Nephron (organoid): ENCODE results near the gene ESYT2.
A peak's percentile ranks its signal among the peaks of the same experiment; 100 is the strongest.
"Not testable (repeated sequence)": the region's sequence is repeated elsewhere in the genome, so short reads cannot be mapped to it uniquely, and the experiment has no call there.

Experiments
- H3K27ac Mint-ChIP-seq, 3 experiments: 2 replicates each; pipeline ENCODE4 v1.8.0; 2020; ENCODE audit warnings: mixed read lengths in 3 of 3, mild to moderate bottlenecking in 2 of 3, moderate library complexity in 1 of 3
- H3K27me3 Mint-ChIP-seq: 2 replicates; pipeline ENCODE4 v1.8.0; 2021; ENCODE audit warnings: low read depth, mild to moderate bottlenecking, moderate library complexity, mixed read lengths
- H3K36me3 Mint-ChIP-seq: 2 replicates; pipeline ENCODE4 v1.8.0; 2020; ENCODE audit warnings: low read depth, mixed read lengths
- H3K4me1 Mint-ChIP-seq: 2 replicates; pipeline ENCODE4 v1.8.0; 2020; ENCODE audit warnings: mixed read lengths
- H3K4me3 Mint-ChIP-seq, 3 experiments: 2 replicates each; pipeline ENCODE4 v1.8.0; 2020; ENCODE audit warnings: mild to moderate bottlenecking in 3 of 3, mixed read lengths in 3 of 3, moderate library complexity in 2 of 3
- H3K9me3 Mint-ChIP-seq: 2 replicates; pipeline ENCODE4 v1.8.0; 2020; ENCODE audit warnings: mixed read lengths
- TF ChIP-seq, protein P1 (sequence below), 3 experiments: fragments of 200-600 bp; sonication (generic); IDR thresholded peaks; one replicate each; pipeline ENCODE4 v1.5.0; 2021; ENCODE audit warnings: antibody characterized with exemption in 3 of 3; ENCODE audit not compliant: unreplicated experiment in 3 of 3

The ESYT2 gene, protein sequence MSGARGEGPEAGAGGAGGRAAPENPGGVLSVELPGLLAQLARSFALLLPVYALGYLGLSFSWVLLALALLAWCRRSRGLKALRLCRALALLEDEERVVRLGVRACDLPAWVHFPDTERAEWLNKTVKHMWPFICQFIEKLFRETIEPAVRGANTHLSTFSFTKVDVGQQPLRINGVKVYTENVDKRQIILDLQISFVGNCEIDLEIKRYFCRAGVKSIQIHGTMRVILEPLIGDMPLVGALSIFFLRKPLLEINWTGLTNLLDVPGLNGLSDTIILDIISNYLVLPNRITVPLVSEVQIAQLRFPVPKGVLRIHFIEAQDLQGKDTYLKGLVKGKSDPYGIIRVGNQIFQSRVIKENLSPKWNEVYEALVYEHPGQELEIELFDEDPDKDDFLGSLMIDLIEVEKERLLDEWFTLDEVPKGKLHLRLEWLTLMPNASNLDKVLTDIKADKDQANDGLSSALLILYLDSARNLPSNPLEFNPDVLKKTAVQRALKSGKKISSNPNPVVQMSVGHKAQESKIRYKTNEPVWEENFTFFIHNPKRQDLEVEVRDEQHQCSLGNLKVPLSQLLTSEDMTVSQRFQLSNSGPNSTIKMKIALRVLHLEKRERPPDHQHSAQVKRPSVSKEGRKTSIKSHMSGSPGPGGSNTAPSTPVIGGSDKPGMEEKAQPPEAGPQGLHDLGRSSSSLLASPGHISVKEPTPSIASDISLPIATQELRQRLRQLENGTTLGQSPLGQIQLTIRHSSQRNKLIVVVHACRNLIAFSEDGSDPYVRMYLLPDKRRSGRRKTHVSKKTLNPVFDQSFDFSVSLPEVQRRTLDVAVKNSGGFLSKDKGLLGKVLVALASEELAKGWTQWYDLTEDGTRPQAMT

DNA sequence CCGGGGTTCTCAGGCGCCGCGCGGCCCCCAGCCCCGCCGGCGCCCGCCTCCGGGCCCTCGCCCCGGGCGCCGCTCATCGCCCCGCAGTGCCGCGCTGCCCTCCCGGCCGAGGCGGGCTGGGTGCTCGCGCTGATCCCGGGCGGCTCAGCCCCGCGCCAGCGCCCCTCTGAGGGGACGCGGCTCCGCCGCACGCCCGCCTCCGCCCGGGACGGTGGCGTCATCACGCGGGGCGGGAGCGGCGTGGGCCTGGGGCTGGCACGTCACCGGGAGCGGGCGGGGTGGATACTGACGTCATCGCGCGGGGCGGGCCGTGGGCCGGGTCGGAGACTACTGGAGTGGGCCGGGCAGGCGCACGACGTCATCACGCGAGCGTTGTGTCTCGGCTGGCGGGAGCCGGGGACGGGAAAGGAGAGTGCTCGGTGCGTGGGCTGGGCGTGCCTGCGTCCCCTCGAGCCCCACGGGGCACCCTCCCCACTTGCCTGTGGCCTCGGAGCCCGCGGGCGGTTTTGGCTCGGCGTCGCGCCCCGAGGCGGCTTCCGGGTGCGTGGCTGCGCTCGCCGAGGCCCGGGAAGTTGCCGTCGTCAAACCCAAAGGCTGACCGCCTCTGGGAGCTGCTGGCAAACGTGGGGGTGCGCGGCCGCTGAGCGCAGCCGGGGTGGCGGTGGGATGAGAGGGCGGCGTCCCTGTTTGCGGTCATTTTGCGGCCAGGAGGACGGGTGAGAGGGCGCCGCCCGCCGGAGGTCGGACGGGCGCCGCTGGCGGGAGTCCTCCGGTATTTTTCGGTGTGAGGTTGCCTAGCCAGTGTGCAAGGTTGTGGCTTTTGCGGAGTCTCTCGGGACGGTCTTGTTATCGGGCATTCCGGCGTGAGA, at the start of gene ESYT2:
Gene ESYT2, minus strand, starts transcription at position 168 of the 869 bp plus-strand sequence. Its CDS starts 91 bp downstream, at position 77.
- Mint-ChIP-seq H3K4me3 (peak within 1 kb of the TSS; percentile 86 to 90 (median 90)), H3K4me1 (peaks cover 11% of the 10 kb centered on the region), H3K27ac (peak within 1 kb of the TSS; percentile 72 to 93 (median 91)), H3K27me3 (no peaks in the 10 kb centered on the region), H3K36me3 (no peaks in the 10 kb centered on the region), H3K9me3 (no peaks in the 10 kb centered on the region)
- TF ChIP-seq, protein P1, sequence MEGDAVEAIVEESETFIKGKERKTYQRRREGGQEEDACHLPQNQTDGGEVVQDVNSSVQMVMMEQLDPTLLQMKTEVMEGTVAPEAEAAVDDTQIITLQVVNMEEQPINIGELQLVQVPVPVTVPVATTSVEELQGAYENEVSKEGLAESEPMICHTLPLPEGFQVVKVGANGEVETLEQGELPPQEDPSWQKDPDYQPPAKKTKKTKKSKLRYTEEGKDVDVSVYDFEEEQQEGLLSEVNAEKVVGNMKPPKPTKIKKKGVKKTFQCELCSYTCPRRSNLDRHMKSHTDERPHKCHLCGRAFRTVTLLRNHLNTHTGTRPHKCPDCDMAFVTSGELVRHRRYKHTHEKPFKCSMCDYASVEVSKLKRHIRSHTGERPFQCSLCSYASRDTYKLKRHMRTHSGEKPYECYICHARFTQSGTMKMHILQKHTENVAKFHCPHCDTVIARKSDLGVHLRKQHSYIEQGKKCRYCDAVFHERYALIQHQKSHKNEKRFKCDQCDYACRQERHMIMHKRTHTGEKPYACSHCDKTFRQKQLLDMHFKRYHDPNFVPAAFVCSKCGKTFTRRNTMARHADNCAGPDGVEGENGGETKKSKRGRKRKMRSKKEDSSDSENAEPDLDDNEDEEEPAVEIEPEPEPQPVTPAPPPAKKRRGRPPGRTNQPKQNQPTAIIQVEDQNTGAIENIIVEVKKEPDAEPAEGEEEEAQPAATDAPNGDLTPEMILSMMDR (IDR thresholded peaks at IDR 0.05; ENCODE audit: unreplicated experiment in 3 of 3): no peak

DNA sequence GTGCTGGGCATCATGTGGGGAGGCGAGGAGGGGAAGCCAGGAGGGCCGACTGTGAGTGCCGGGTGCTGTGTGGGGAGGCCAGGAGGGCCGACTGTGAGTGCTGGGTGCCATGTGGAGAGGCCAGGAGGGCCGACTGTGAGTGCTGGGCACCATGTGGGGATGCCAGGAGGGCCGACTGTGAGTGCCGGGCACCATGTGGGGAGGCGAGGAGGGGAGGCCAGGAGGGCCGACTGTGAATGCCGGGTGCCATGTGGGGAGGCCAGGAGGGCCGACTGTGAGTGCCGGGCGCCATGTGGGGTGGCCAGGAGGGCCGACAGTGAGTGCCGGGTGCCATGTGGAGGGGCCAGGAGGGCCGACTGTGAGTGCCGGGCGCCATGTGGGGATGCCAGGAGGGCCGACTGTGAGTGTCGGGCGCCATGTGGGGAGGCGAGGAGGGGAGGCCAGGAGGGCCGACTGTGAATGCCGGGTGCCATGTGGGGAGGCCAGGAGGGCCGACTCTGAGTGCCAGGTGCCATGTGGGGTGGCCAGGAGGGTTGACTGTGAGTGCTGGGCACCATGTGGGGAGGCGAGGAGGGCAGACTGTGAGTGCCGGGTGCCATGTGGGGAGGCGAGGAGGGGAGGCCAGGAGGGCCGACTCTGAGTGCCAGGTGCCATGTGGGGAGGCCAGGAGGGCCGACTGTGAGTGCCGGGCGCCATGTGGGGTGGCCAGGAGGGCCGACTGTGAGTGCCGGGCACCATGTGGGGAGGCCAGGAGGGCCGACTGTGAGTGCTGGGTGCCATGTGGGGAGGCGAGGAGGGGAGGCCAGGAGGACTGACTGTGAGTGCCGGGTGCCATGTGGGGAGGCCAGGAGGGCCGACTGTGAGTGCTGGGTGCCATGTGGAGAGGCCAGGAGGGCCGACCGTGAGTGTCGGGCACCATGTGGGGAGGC, 49.1 kb upstream of the ESYT2 start:
- not testable (repeated sequence) for H3K4me3 Mint-ChIP-seq, H3K9me3 Mint-ChIP-seq, H3K27me3 Mint-ChIP-seq, H3K4me1 Mint-ChIP-seq, H3K27ac Mint-ChIP-seq
- H3K36me3 Mint-ChIP-seq: peaks cover 68% of the 10 kb centered on the region

DNA sequence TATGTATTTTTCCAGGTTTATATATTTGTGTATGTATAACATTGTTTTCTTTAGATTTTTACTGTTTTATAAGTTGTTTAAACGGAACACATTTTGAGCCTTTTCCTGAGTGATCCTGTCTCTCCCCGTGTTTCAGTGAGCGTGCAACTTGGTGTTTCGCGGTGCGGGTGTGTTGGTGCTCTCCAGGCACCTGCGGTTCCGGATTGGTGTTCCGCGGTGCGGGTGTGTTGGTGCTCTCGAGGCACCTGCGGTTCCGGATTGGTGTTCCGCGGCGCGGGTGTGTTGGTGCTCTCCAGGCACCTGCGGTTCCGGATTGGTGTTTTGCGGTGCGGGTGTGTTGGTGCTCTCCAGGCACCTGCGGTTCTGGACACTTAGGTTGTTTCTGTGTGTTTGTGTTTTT, 47.7 kb upstream of the ESYT2 start:
- Mint-ChIP-seq H3K4me1 (no peaks in the 10 kb centered on the region), H3K27ac (no peak overlapping the region)

DNA sequence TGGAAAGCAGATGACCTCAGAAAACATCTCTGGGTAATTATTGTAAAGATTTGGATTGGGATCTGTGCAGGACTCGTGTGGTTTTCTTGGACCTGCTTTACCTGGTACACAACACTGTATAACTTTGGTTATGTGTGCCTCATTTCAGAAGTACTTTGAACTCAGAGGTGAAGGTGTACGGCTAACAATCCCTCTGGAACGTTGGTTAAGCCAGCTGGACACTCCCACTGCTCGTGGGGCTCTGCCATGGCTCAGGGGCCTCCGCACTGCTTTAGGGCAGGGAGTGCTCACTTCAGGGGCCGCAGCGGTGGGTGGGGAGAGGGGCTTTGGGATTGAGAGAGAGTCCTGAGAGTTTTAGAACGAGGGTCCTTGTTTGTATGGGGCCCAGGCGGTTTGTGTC, 40.6 kb upstream of the ESYT2 start:
- H3K4me1 Mint-ChIP-seq: peaks cover 25% of the 10 kb centered on the region
- no peaks in the 10 kb centered on the region for H3K9me3 Mint-ChIP-seq

More for the DNA sequence above, 47.7 kb upstream of the ESYT2 start:
- no peaks in the 10 kb centered on the region for H3K27me3 Mint-ChIP-seq
- TF ChIP-seq, protein P1 (IDR thresholded peaks at IDR 0.05; ENCODE audit: unreplicated experiment in 3 of 3): no peak
- peaks cover 63% of the 10 kb centered on the region for H3K36me3 Mint-ChIP-seq
- H3K4me3 Mint-ChIP-seq: no peak overlapping the region
- no peaks in the 10 kb centered on the region for H3K9me3 Mint-ChIP-seq

DNA sequence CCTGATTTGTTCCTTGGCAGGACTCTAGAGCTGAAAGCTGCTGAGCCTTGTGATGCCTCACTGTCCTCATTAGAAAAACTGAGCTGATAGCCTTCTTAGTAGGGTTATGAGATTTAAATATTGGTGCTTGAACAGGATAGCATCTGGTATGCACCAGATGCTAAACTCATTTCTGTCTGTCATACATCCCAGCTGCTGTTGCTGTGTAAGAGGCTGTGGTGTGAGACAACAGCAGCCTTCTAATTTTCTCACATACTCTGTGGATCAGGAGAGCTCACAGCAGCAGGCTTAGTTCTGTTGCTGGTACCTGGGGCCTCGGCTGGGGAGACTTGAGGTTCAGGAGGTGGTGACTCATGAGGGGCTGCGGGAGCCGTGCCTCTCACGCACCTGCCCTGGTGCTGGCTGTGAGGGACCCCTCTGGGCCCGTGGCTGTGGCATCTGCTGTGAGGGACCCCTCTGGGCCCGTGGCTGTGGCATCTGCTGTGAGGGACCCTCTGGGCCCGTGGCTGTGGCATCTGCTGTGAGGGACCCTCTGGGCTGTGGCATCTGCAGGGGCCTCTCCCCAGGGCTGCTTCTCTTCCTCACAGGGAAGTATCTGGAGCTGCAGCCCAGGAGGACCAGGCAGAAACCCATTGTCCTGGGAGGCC, 39.6 kb upstream of the ESYT2 start:
- H3K9me3 Mint-ChIP-seq: no peaks in the 10 kb centered on the region
- TF ChIP-seq, protein P1 (IDR thresholded peaks at IDR 0.05; ENCODE audit: unreplicated experiment in 3 of 3): no peak
- H3K4me3 Mint-ChIP-seq: no peak overlapping the region
- peaks cover 35% of the 10 kb centered on the region for H3K4me1 Mint-ChIP-seq
- peaks cover 19% of the 10 kb centered on the region for H3K36me3 Mint-ChIP-seq
- H3K27me3 Mint-ChIP-seq: no peaks in the 10 kb centered on the region
- H3K27ac Mint-ChIP-seq: peak overlapping the region in 2 of 3 experiments; percentile 4 to 51

More for the DNA sequence above, 40.6 kb upstream of the ESYT2 start:
- Mint-ChIP-seq H3K36me3 (peaks cover 23% of the 10 kb centered on the region), H3K27me3 (no peaks in the 10 kb centered on the region), H3K4me3 (no peak overlapping the region), H3K27ac (no peak overlapping the region)
- TF ChIP-seq, protein P1 (IDR thresholded peaks at IDR 0.05; ENCODE audit: unreplicated experiment in 3 of 3): no peak
